GM13977 (cell line): ENCODE results near the gene FOXO1.

ENCODE experiments used
- DNase-seq: peaks from one replicate; pipeline ENCODE4 v3.0.0; 2012; ENCODE audit warnings: low spot score
- CTCF ChIP-seq: IDR thresholded peaks from 2 replicates; pipeline ENCODE4 v1.5.1; 2012; ENCODE audit warnings: mild to moderate bottlenecking, control low read depth; ENCODE audit not compliant: insufficient read depth; ENCODE audit errors: extremely low read depth, missing control alignments
- in situ Hi-C: fragments of 300-500 bp; cut with MboI; formaldehyde crosslinking; loops from one replicate; pipeline ENCODE4 v1.12.0; 2022; ENCODE audit warnings: low sequenced_read_pairs, low pct_unique_long_range_greater_than_20kb, mixed read lengths, inconsistent platforms; ENCODE audit not compliant: unreplicated experiment

FOXO1 gene

GRCh38 chr13:40571338-40571963, 95.0 kb downstream of the FOXO1 start:
- DNase-seq = no peak
- in situ Hi-C loops = no loop called here
- TF ChIP-seq CTCF = no peak

GRCh38 chr13:40570930-40571329, 95.5 kb downstream of the FOXO1 start:
- TF ChIP-seq CTCF = no peak
- no peak for DNase-seq
- in situ Hi-C loops = no loop called here

- TF ChIP-seq CTCF = no peak
- DNase-seq = no peak
- in situ Hi-C loops = no loop called here
Measured at GRCh38 chr13:40569024-40569350, 97.5 kb downstream of the FOXO1 start.

- no peak for TF ChIP-seq CTCF
- DNase-seq = no peak
- in situ Hi-C loops = no loop called here
Measured at GRCh38 chr13:40568246-40569023, 98.0 kb downstream of the FOXO1 start.

GRCh38 chr13:40566811-40567210, 99.6 kb downstream of the FOXO1 start:
- in situ Hi-C loops = no loop called here
- DNase-seq = no peak
- no peak for TF ChIP-seq CTCF

GRCh38 chr13:40565282-40566148, 100.9 kb downstream of the FOXO1 start:
- TF ChIP-seq CTCF = no peak
- in situ Hi-C loops = no loop called here
- no peak for DNase-seq
